Spleen (tissue), 11 donors: ENCODE results near the gene MAP2K5. TPM values are rescaled to one million over a fixed set of nuclear protein-coding genes. Genes with fewer than 3 reads are reported as not detected.

ENCODE experiments used
- DNase-seq: peaks from one replicate; pipeline ENCODE4 v3.0.0-alpha.2; 2020
- H3K27ac ChIP-seq, 8 donors: fragments of 200-600 bp; sonication (generic) in 7 of 8; 1 replicate in 4 of 8; 2 replicates in 4 of 8; pipeline versions ENCODE4 v1.5.0 to v1.8.0; 2016 to 2021; ENCODE audit warnings: inconsistent platforms in 4 of 8, mild to moderate bottlenecking in 4 of 8, moderate library complexity in 1 of 8
- H3K27me3 ChIP-seq, 7 donors: fragments of 200-600 bp; sonication (generic) in 6 of 7; replicated peaks in 1 of 7; 1 replicate in 4 of 7; 2 replicates in 3 of 7; pipeline versions ENCODE4 v1.5.0 to v1.8.0; 2016 to 2021; ENCODE audit warnings: inconsistent platforms in 3 of 7, mild to moderate bottlenecking in 1 of 7
- H3K36me3 ChIP-seq, 6 donors: fragments of 200-600 bp; sonication (generic) in 5 of 6; 1 replicate in 4 of 6; 2 replicates in 2 of 6; pipeline versions ENCODE4 v1.5.0 to v1.8.0; 2016 to 2021; ENCODE audit warnings: inconsistent platforms in 2 of 6
- H3K4me1 ChIP-seq, 6 donors: fragments of 200-600 bp; sonication (generic) in 5 of 6; 1 replicate in 3 of 6; 2 replicates in 3 of 6; pipeline versions ENCODE4 v1.5.0 to v1.8.0; 2016 to 2021; ENCODE audit warnings: inconsistent platforms in 3 of 6
- H3K4me3 ChIP-seq, 8 donors: fragments of 200-600 bp; sonication (generic) in 7 of 8; 1 replicate in 4 of 8; 2 replicates in 4 of 8; pipeline versions ENCODE4 v1.5.0 to v1.8.0; 2016 to 2021; ENCODE audit warnings: inconsistent platforms in 4 of 8, mild to moderate bottlenecking in 4 of 8, moderate library complexity in 2 of 8
- H3K9me3 ChIP-seq, 8 donors: fragments of 200-600 bp; sonication (generic) in 7 of 8; 1 replicate in 4 of 8; 2 replicates in 4 of 8; pipeline versions ENCODE4 v1.5.0 to v1.8.0; 2016 to 2021; ENCODE audit warnings: inconsistent platforms in 4 of 8
- POLR2A ChIP-seq, 3 donors: fragments of 450-650 bp; IDR thresholded peaks; one replicate each; pipeline ENCODE4 v1.5.1; 2017; ENCODE audit warnings: antibody characterized with exemption in 3 of 3, mild to moderate bottlenecking in 1 of 3
- POLR2AphosphoS5 ChIP-seq, 3 donors: sonication (generic); formaldehyde crosslinking; IDR thresholded peaks; one replicate each; pipeline ENCODE4 v1.5.1; 2017; ENCODE audit warnings: antibody characterized with exemption in 3 of 3
- WGBS, 5 donors: extraction: QIAGEN DNeasy Blood & Tissue Kit in 3 of 5; methylation state at CpG; one replicate each; pipeline versions ENCODE4 v1.1.5 to v1.1.7; 2013 to 2018; 5-methylcytosine and 5-hydroxymethylcytosine counted together
- intact Hi-C: fragments of 100-400 bp; cut with DNase I; formaldehyde crosslinking; loops from one replicate; pipeline ENCODE4 v1.15.0; 2023; ENCODE audit warnings: low total_unique reads
- polyA plus RNA-seq, 3 donors: library from polyadenylated mRNA; stranded (reverse); fragments of 200-250 nt; gene quantifications; one replicate each; pipeline ENCODE4 v1.2.1, GENCODE V29; 2013
- total RNA-seq, 7 donors: library from RNA; depleted of rRNA in 3 of 7; stranded (reverse); fragments of >200 nt in 3 of 7; fragmentation: NEBNext Ultra II Directional in 4 of 7; extraction: Animal tissue kit (Norgen Biotek cat#: 25700) in 4 of 7; gene quantifications; one replicate each; pipeline versions ENCODE4 v1.1.0 to v1.2.1, GENCODE V29; 2016 to 2021
- TF ChIP-seq, protein P1 (sequence below), 11 experiments: fragments of 200-600 bp in 7 of 11; fragments of 450-650 bp in 4 of 11; sonication (generic) in 4 of 11; IDR thresholded peaks in 8 of 11; conservative IDR thresholded peaks in 3 of 11; 1 replicate in 7 of 11; 2 replicates in 4 of 11; pipeline versions ENCODE4 v1.4.0 to v1.8.0; 2016 to 2021; ENCODE audit warnings: antibody characterized with exemption in 11 of 11, inconsistent platforms in 4 of 11, mild to moderate bottlenecking in 1 of 11
- donor health status: healthy with polysubstance abuse.
- donor health status: DM: no; HTN: no; CAD: no; lungs with moderate emphysema.
- donor health status: DM: no; HTN: no; CAD: no.
- donor health status: Bipolar disorder and iron deficiency.
- donor health status: healthy.
- donor health status: DM: no; HTN: no; CAD: no.
- donor health status: DM: yes; HTN: yes; CAD: no.

Gene MAP2K5
- total and polyA plus RNA-seq, 10 donors, result 8.4 to 30.4 (median 14.6) TPM

DNA sequence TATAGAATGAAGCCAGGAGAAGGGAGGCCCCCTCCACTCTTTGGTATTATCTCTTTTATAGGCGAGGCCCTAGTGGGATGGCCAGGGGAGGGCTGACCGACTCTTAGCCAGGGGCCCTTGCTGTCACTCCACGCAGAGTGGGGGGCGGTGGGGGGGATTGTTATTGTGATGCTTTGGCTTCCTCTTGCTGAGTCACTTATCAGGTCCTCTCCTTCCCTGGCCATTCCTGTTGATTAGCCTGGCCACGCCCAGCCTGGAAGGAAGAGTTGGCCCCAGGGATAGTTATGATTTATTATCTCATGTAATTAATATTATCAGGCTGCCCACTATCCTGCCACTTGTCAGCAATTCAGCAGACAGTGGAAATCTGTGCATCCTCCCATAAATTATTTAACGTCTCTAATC is 257.3 kb downstream of the MAP2K5 start:
- intact Hi-C loops, result no loop called here
- DNase-seq, result no peak
- H3K27me3 ChIP-seq, result no peaks in the 10 kb centered on the region
- H3K27ac ChIP-seq, result no peak overlapping the region
- peaks cover 0 to 11% (median 9%) of the 10 kb centered on the region in 8 donors for H3K9me3 ChIP-seq
- 61 to 84% (median 70%) methylated on average over 6 of the region's 6 CpGs for WGBS, 5 donors
- H3K36me3 ChIP-seq, result peaks cover 0 to 46% (median 2%) of the 10 kb centered on the region in 6 donors
- no peak overlapping the region for H3K4me3 ChIP-seq
- peaks cover 0 to 19% (median 4%) of the 10 kb centered on the region in 6 donors for H3K4me1 ChIP-seq
- TF ChIP-seq POLR2AphosphoS5 (IDR thresholded peaks at IDR 0.05), result no peak

GRCh38 chr15:67801142-67801541 is 258.6 kb downstream of the MAP2K5 start:
- no peak for TF ChIP-seq POLR2A (IDR thresholded peaks at IDR 0.05)
- TF ChIP-seq, protein P1, sequence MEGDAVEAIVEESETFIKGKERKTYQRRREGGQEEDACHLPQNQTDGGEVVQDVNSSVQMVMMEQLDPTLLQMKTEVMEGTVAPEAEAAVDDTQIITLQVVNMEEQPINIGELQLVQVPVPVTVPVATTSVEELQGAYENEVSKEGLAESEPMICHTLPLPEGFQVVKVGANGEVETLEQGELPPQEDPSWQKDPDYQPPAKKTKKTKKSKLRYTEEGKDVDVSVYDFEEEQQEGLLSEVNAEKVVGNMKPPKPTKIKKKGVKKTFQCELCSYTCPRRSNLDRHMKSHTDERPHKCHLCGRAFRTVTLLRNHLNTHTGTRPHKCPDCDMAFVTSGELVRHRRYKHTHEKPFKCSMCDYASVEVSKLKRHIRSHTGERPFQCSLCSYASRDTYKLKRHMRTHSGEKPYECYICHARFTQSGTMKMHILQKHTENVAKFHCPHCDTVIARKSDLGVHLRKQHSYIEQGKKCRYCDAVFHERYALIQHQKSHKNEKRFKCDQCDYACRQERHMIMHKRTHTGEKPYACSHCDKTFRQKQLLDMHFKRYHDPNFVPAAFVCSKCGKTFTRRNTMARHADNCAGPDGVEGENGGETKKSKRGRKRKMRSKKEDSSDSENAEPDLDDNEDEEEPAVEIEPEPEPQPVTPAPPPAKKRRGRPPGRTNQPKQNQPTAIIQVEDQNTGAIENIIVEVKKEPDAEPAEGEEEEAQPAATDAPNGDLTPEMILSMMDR (IDR thresholded peaks at IDR 0.05 in 8 of 11, conservative IDR thresholded peaks at IDR 0.05 in 3 of 11), result no peak
- TF ChIP-seq POLR2AphosphoS5 (IDR thresholded peaks at IDR 0.05), result no peak
- WGBS, 5 donors, result 89 to 96% (median 93%) methylated on average over 2 of the region's 2 CpGs
- DNase-seq, result peak; percentile 16
- peaks cover 0 to 22% (median 8%) of the 10 kb centered on the region in 6 donors for H3K4me1 ChIP-seq
- H3K9me3 ChIP-seq, result no peaks in the 10 kb centered on the region
- H3K27me3 ChIP-seq, result no peaks in the 10 kb centered on the region
- H3K27ac ChIP-seq, result no peak overlapping the region
- H3K4me3 ChIP-seq, result no peak overlapping the region
- H3K36me3 ChIP-seq, result peaks cover 0 to 51% (median 2%) of the 10 kb centered on the region in 6 donors
- intact Hi-C loops, result no loop called here

GRCh38 chr15:67801926-67802914 is 259.7 kb downstream of the MAP2K5 start:
- no peak for TF ChIP-seq POLR2A (IDR thresholded peaks at IDR 0.05)
- TF ChIP-seq, protein P1 (IDR thresholded peaks at IDR 0.05 in 8 of 11, conservative IDR thresholded peaks at IDR 0.05 in 3 of 11), result no peak
- no peak for TF ChIP-seq POLR2AphosphoS5 (IDR thresholded peaks at IDR 0.05)
- no peak overlapping the region for H3K4me3 ChIP-seq
- 87 to 90% (median 89%) methylated on average over 19 of the region's 19 CpGs for WGBS, 5 donors
- no peaks in the 10 kb centered on the region for H3K27me3 ChIP-seq
- peaks cover 0 to 62% (median 4%) of the 10 kb centered on the region in 6 donors for H3K36me3 ChIP-seq
- DNase-seq, result peak; percentile 47
- intact Hi-C loops, result no loop called here
- H3K4me1 ChIP-seq, result peaks cover 0 to 11% (median 3%) of the 10 kb centered on the region in 6 donors
- no peak overlapping the region for H3K27ac ChIP-seq
- H3K9me3 ChIP-seq, result no peaks in the 10 kb centered on the region

GRCh38 chr15:67803299-67803698 is 260.8 kb downstream of the MAP2K5 start:
- Histone ChIP-seq H3K4me3 (no peak overlapping the region), H3K4me1 (peaks cover 0 to 8% (median 3%) of the 10 kb centered on the region in 6 donors), H3K27ac (no peak overlapping the region), H3K9me3 (no peaks in the 10 kb centered on the region), H3K36me3 (peaks cover 0 to 65% (median 5%) of the 10 kb centered on the region in 6 donors), H3K27me3 (no peaks in the 10 kb centered on the region)
- WGBS, 5 donors, result 63 to 85% (median 78%) methylated on average over 3 of the region's 3 CpGs
- intact Hi-C loops, result no loop called here
- TF ChIP-seq POLR2AphosphoS5 (IDR thresholded peaks at IDR 0.05), result no peak
- DNase-seq, result peak; percentile 37
